Memory B cell (primary cell): ENCODE results near the gene ANKRD11.
"Not testable (repeated sequence)": the region's sequence is repeated elsewhere in the genome, so short reads cannot be mapped to it uniquely, and the experiment has no call there.

Experiments
- ATAC-seq: fragments of 150-1000 bp; cut with Tn5 transposase; 2 replicates; pipeline ENCODE4 v1.10.0; 2021; ENCODE audit warnings: low read depth, mild to moderate bottlenecking, moderate library complexity
- DNase-seq, 2 donors: peaks; one replicate each; pipeline ENCODE4 v3.0.0; 2022; ENCODE audit warnings: low spot score in 2 of 2
- H3K27ac Mint-ChIP-seq: one replicate; pipeline ENCODE4 v1.8.0; 2022; ENCODE audit warnings: mild to moderate bottlenecking, moderate library complexity, mixed read lengths
- H3K27me3 Mint-ChIP-seq: one replicate; pipeline ENCODE4 v1.8.0; 2022; ENCODE audit warnings: mixed read lengths
- H3K36me3 Mint-ChIP-seq: one replicate; pipeline ENCODE4 v1.8.0; 2022; ENCODE audit warnings: mild to moderate bottlenecking, mixed read lengths
- H3K4me1 Mint-ChIP-seq: one replicate; pipeline ENCODE4 v1.8.0; 2022; ENCODE audit warnings: mixed read lengths
- H3K4me3 Mint-ChIP-seq: one replicate; pipeline ENCODE4 v1.8.0; 2022; ENCODE audit warnings: mild to moderate bottlenecking, moderate library complexity, mixed read lengths
- H3K9me3 Mint-ChIP-seq: one replicate; pipeline ENCODE4 v1.8.0; 2022; ENCODE audit warnings: mixed read lengths

Gene ANKRD11

GRCh38 chr16:89446136-89446974, 44.0 kb downstream of the ANKRD11 start:
- no peak for ATAC-seq
- no peaks in the 10 kb centered on the region for H3K9me3 Mint-ChIP-seq
- H3K4me3 Mint-ChIP-seq: no peak overlapping the region
- no peak overlapping the region for H3K27ac Mint-ChIP-seq
- peaks cover 2% of the 10 kb centered on the region for H3K36me3 Mint-ChIP-seq
- peaks cover 48% of the 10 kb centered on the region for H3K4me1 Mint-ChIP-seq
- H3K27me3 Mint-ChIP-seq: no peaks in the 10 kb centered on the region
- no peak for DNase-seq

GRCh38 chr16:89445166-89445565, 45.2 kb downstream of the ANKRD11 start:
- H3K36me3 Mint-ChIP-seq: peaks cover 8% of the 10 kb centered on the region
- DNase-seq: no peak
- no peaks in the 10 kb centered on the region for H3K9me3 Mint-ChIP-seq
- ATAC-seq: no peak
- peaks cover 56% of the 10 kb centered on the region for H3K4me1 Mint-ChIP-seq
- H3K27ac Mint-ChIP-seq: no peak overlapping the region
- no peaks in the 10 kb centered on the region for H3K27me3 Mint-ChIP-seq
- no peak overlapping the region for H3K4me3 Mint-ChIP-seq

- Mint-ChIP-seq H3K27ac (no peak overlapping the region), H3K27me3 (no peaks in the 10 kb centered on the region), H3K4me1 (peaks cover 56% of the 10 kb centered on the region), H3K36me3 (peaks cover 10% of the 10 kb centered on the region), H3K9me3 (no peaks in the 10 kb centered on the region), H3K4me3 (no peak overlapping the region)
- ATAC-seq (no peak), DNase-seq (no peak)
These were observed 45.6 kb downstream of the ANKRD11 start for GRCh38 chr16:89444728-89445127.

GRCh38 chr16:89444151-89444723, 46.1 kb downstream of the ANKRD11 start:
- H3K27ac Mint-ChIP-seq: no peak overlapping the region
- H3K4me1 Mint-ChIP-seq: peaks cover 59% of the 10 kb centered on the region
- ATAC-seq: no peak

GRCh38 chr16:89443727-89444084, 46.7 kb downstream of the ANKRD11 start:
- no peak for DNase-seq
- ATAC-seq: no peak
- no peaks in the 10 kb centered on the region for H3K27me3 Mint-ChIP-seq
- H3K27ac Mint-ChIP-seq: no peak overlapping the region
- peaks cover 13% of the 10 kb centered on the region for H3K36me3 Mint-ChIP-seq
- H3K4me1 Mint-ChIP-seq: peaks cover 57% of the 10 kb centered on the region
- no peaks in the 10 kb centered on the region for H3K9me3 Mint-ChIP-seq
- H3K4me3 Mint-ChIP-seq: no peak overlapping the region

More at GRCh38 chr16:89444151-89444723, 46.1 kb downstream of the ANKRD11 start:
- Mint-ChIP-seq H3K36me3 (peaks cover 13% of the 10 kb centered on the region), H3K27me3 (no peaks in the 10 kb centered on the region), H3K4me3 (no peak overlapping the region), H3K9me3 (no peaks in the 10 kb centered on the region)
- no peak for DNase-seq

GRCh38 chr16:89442990-89443726, 47.2 kb downstream of the ANKRD11 start:
- Mint-ChIP-seq H3K4me3 (no peak overlapping the region), H3K27me3 (no peaks in the 10 kb centered on the region), H3K4me1 (peaks cover 57% of the 10 kb centered on the region), H3K9me3 (no peaks in the 10 kb centered on the region), H3K36me3 (peaks cover 13% of the 10 kb centered on the region), H3K27ac (no peak overlapping the region)
- DNase-seq (no peak), ATAC-seq (no peak)

- no peak for ATAC-seq
- DNase-seq: no peak
- Mint-ChIP-seq H3K27me3 (no peaks in the 10 kb centered on the region), H3K27ac (peak overlapping the region; percentile 62), H3K4me1 (peaks cover 63% of the 10 kb centered on the region), H3K9me3 (no peaks in the 10 kb centered on the region), H3K36me3 (peaks cover 17% of the 10 kb centered on the region), H3K4me3 (no peak overlapping the region)
These were observed 47.8 kb downstream of the ANKRD11 start for GRCh38 chr16:89442588-89442987.

- ATAC-seq (no peak), DNase-seq (no peak)
- Mint-ChIP-seq H3K27me3 (no peaks in the 10 kb centered on the region), H3K4me1 (peaks cover 56% of the 10 kb centered on the region), H3K4me3 (no peak overlapping the region), H3K9me3 (no peaks in the 10 kb centered on the region), H3K27ac (no peak overlapping the region), H3K36me3 (peaks cover 24% of the 10 kb centered on the region)
These were observed 50.7 kb downstream of the ANKRD11 start for GRCh38 chr16:89439659-89440058.

- H3K9me3 Mint-ChIP-seq: no peaks in the 10 kb centered on the region
- peaks cover 54% of the 10 kb centered on the region for H3K4me1 Mint-ChIP-seq
- peaks cover 22% of the 10 kb centered on the region for H3K36me3 Mint-ChIP-seq
- DNase-seq (no peak), ATAC-seq (no peak)
- no peaks in the 10 kb centered on the region for H3K27me3 Mint-ChIP-seq
- no peak overlapping the region for H3K4me3 Mint-ChIP-seq
- no peak overlapping the region for H3K27ac Mint-ChIP-seq
These were observed 52.4 kb downstream of the ANKRD11 start for GRCh38 chr16:89437991-89438390.

GRCh38 chr16:89437251-89437987, 52.9 kb downstream of the ANKRD11 start:
- DNase-seq: no peak
- no peaks in the 10 kb centered on the region for H3K9me3 Mint-ChIP-seq
- peak overlapping the region; percentile 2 for H3K4me3 Mint-ChIP-seq
- no peak overlapping the region for H3K27ac Mint-ChIP-seq
- no peak for ATAC-seq
- H3K27me3 Mint-ChIP-seq: no peaks in the 10 kb centered on the region
- peaks cover 48% of the 10 kb centered on the region for H3K4me1 Mint-ChIP-seq
- H3K36me3 Mint-ChIP-seq: peaks cover 22% of the 10 kb centered on the region

- no peak overlapping the region for H3K4me3 Mint-ChIP-seq
- no peak for ATAC-seq
These were observed 54.0 kb downstream of the ANKRD11 start for GRCh38 chr16:89436366-89436765.

GRCh38 chr16:89435059-89435458, 55.3 kb downstream of the ANKRD11 start:
- not testable (repeated sequence) for H3K27me3 Mint-ChIP-seq, H3K4me3 Mint-ChIP-seq, DNase-seq, ATAC-seq, H3K9me3 Mint-ChIP-seq
- H3K36me3 Mint-ChIP-seq: peaks cover 21% of the 10 kb centered on the region
- peaks cover 37% of the 10 kb centered on the region for H3K4me1 Mint-ChIP-seq
- H3K27ac Mint-ChIP-seq: peak overlapping the region; percentile 87

More at GRCh38 chr16:89436366-89436765, 54.0 kb downstream of the ANKRD11 start:
- no peak for DNase-seq
- Mint-ChIP-seq H3K9me3 (no peaks in the 10 kb centered on the region), H3K36me3 (peaks cover 22% of the 10 kb centered on the region), H3K4me1 (peaks cover 41% of the 10 kb centered on the region), H3K27me3 (no peaks in the 10 kb centered on the region), H3K27ac (no peak overlapping the region)

GRCh38 chr16:89434490-89434889, 55.9 kb downstream of the ANKRD11 start:
- ATAC-seq (no peak), DNase-seq (no peak)
- Mint-ChIP-seq H3K4me3 (no peak overlapping the region), H3K9me3 (no peaks in the 10 kb centered on the region), H3K36me3 (peaks cover 17% of the 10 kb centered on the region), H3K27ac (no peak overlapping the region), H3K27me3 (no peaks in the 10 kb centered on the region), H3K4me1 (peaks cover 33% of the 10 kb centered on the region)
